Neutrophil (primary cell): Measurements from ENCODE around the gene PER1.

Experiments
- H3K27ac ChIP-seq: fragments of 200-600 bp; sonication (generic); 2 replicates; pipeline ENCODE4 v1.5.1; 2016; ENCODE audit warnings: mild to moderate bottlenecking, moderate library complexity
- H3K27me3 ChIP-seq: fragments of 200-600 bp; sonication (generic); 2 replicates; pipeline ENCODE4 v1.6.0; 2016; ENCODE audit warnings: mild to moderate bottlenecking
- H3K36me3 ChIP-seq: fragments of 200-600 bp; sonication (generic); 2 replicates; pipeline ENCODE4 v1.5.1; 2017
- H3K4me1 ChIP-seq, 2 experiments: fragments of 200-600 bp in 1 of 2; sonication (generic) in 1 of 2; 1 replicate in 1 of 2; 2 replicates in 1 of 2; pipeline versions ENCODE4 v1.5.1 to v1.6.1; 2013 to 2016; ENCODE audit warnings: low read depth in 1 of 2, low read length in 1 of 2, mild to moderate bottlenecking in 1 of 2, moderate library complexity in 1 of 2; ENCODE audit not compliant: control insufficient read depth in 1 of 2, insufficient read depth in 1 of 2
- H3K4me3 ChIP-seq, 2 experiments: fragments of 200-600 bp in 1 of 2; sonication (generic) in 1 of 2; 1 replicate in 1 of 2; 2 replicates in 1 of 2; pipeline ENCODE4 v1.5.1; 2013 to 2016; ENCODE audit warnings: low read depth in 1 of 2, low read length in 1 of 2, mild to moderate bottlenecking in 1 of 2, moderate library complexity in 1 of 2
- H3K9me3 ChIP-seq: fragments of 200-600 bp; sonication (generic); 2 replicates; pipeline ENCODE4 v1.5.1; 2016
- TF ChIP-seq, protein P1 (sequence below): fragments of 200-600 bp; sonication (generic); IDR thresholded peaks from 2 replicates; pipeline ENCODE4 v1.5.1; 2016; ENCODE audit warnings: antibody characterized with exemption

PER1 gene

DNA sequence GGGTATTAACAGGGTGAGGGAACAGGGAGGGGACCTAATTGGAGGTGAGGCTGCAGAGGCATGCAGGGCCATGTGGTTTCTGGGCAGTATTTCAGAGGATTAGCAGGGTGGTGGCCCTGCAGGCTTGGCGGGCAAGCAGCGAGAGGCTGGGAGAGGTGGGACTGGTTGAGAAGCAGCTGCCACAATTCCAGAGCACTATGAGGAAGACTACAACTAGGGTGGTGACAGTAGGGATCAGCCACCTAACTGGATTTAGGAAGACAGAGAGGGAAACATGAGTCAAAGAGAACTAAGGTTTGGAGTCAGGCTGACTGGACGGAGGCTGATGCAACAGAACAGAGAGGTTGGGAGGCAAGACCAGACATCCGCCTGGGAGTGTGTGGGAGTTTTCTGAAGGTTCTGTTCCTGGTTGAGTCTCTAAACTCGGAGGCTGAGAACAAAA lies 46.2 kb downstream of the PER1 start:
- Histone ChIP-seq H3K9me3 (no peaks in the 10 kb centered on the region), H3K27ac (no peak overlapping the region), H3K4me3 (no peak overlapping the region), H3K27me3 (peaks cover 57% of the 10 kb centered on the region), H3K4me1 (peaks cover 5 to 8% of the 10 kb centered on the region in 2 experiments), H3K36me3 (no peaks in the 10 kb centered on the region)
- TF ChIP-seq, protein P1, sequence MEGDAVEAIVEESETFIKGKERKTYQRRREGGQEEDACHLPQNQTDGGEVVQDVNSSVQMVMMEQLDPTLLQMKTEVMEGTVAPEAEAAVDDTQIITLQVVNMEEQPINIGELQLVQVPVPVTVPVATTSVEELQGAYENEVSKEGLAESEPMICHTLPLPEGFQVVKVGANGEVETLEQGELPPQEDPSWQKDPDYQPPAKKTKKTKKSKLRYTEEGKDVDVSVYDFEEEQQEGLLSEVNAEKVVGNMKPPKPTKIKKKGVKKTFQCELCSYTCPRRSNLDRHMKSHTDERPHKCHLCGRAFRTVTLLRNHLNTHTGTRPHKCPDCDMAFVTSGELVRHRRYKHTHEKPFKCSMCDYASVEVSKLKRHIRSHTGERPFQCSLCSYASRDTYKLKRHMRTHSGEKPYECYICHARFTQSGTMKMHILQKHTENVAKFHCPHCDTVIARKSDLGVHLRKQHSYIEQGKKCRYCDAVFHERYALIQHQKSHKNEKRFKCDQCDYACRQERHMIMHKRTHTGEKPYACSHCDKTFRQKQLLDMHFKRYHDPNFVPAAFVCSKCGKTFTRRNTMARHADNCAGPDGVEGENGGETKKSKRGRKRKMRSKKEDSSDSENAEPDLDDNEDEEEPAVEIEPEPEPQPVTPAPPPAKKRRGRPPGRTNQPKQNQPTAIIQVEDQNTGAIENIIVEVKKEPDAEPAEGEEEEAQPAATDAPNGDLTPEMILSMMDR: no peak

DNA sequence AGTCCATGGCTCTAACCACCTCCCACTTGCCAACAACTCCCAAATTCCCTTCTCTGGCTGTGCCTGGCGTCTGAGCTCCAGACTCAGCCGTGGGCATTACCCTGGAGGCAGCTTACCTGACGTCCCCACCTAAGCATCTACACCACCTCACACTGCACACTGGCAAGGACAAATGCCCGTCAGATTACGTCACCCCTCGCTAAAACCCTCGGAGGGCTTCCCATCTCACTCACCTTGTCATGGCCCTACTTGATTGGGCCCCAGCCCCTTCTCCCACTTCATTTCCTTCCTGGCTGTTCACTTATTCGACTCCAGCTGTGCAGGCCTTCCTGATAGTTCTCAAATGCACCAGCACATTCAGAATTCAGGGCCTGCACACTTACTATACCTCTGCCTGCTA lies 47.3 kb downstream of the PER1 start:
- Histone ChIP-seq H3K4me3 (no peak overlapping the region), H3K9me3 (no peaks in the 10 kb centered on the region), H3K36me3 (no peaks in the 10 kb centered on the region), H3K4me1 (peaks cover 2 to 3% of the 10 kb centered on the region in 2 experiments), H3K27ac (no peak overlapping the region), H3K27me3 (peaks cover 47% of the 10 kb centered on the region)
- TF ChIP-seq, protein P1: no peak

DNA sequence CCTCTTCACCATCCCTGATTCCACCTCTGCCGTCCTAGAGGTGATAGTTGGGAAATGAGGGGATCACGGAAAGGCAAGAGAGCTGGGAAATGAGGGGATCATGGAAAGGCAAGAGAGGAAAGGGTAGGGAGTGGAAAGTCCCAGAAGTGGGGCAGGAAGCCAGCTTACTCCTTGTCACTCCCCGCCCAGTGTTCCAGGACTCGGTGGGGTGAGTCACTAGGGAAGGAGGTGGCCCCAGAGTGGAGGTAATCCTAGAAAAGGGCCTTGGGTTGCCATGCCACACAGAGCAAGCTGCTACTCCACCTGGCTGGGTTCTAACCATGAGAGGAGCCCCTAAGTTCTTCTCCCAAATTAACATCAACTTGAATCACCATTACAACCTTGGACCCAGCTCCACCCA lies 48.7 kb downstream of the PER1 start:
- Histone ChIP-seq H3K27ac (no peak overlapping the region), H3K36me3 (no peaks in the 10 kb centered on the region), H3K27me3 (peaks cover 33% of the 10 kb centered on the region), H3K4me1 (no peaks in the 10 kb centered on the region), H3K9me3 (no peaks in the 10 kb centered on the region), H3K4me3 (no peak overlapping the region)
- TF ChIP-seq, protein P1: no peak

DNA sequence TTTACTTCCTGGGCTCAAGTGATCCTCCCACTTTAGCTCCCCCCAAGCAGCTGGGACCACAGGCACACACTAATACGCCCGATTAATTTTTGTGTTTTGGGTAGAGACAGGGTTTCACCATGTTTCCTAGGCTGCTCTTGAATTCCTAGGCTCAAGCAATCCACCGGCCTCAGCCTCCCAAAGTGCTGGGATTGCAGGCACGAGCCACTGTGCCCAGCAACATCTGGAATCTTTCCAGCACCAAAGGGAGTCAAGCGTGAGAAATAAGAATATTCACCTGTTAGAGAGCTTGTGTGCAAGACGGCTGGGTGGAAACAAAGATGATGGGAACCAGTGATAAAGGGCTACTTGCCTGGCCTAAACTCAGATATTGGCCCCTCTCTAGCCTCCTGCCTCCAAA lies 50.5 kb downstream of the PER1 start:
- peaks cover 26% of the 10 kb centered on the region for H3K27me3 ChIP-seq
- no peaks in the 10 kb centered on the region for H3K9me3 ChIP-seq
- TF ChIP-seq, protein P1: no peak
- H3K4me1 ChIP-seq: no peaks in the 10 kb centered on the region
- H3K27ac ChIP-seq: no peak overlapping the region
- H3K36me3 ChIP-seq: no peaks in the 10 kb centered on the region
- no peak overlapping the region for H3K4me3 ChIP-seq

DNA sequence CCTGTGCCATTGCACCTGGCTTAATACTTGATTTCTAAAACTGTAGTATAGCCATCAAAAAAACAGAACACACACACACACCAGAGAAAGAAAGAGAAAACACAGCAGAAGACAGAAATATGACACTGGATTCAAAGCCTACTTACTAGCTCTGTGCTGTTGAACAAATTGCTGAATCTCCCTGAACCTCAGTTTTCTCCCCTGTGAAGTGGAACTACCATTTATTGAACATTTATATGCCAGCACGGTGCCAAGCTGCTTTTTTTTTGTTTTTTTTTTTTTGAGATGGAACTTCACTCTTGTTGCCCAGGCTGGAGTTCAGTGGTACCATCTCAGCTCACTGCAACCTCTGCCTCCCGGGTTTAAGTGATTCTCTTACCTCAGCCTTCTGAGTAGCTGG lies 51.4 kb downstream of the PER1 start:
- peaks cover 29% of the 10 kb centered on the region for H3K27me3 ChIP-seq
- no peaks in the 10 kb centered on the region for H3K9me3 ChIP-seq
- no peaks in the 10 kb centered on the region for H3K36me3 ChIP-seq
- no peak overlapping the region for H3K27ac ChIP-seq
- H3K4me3 ChIP-seq: no peak overlapping the region
- H3K4me1 ChIP-seq: no peaks in the 10 kb centered on the region
- TF ChIP-seq, protein P1: no peak

DNA sequence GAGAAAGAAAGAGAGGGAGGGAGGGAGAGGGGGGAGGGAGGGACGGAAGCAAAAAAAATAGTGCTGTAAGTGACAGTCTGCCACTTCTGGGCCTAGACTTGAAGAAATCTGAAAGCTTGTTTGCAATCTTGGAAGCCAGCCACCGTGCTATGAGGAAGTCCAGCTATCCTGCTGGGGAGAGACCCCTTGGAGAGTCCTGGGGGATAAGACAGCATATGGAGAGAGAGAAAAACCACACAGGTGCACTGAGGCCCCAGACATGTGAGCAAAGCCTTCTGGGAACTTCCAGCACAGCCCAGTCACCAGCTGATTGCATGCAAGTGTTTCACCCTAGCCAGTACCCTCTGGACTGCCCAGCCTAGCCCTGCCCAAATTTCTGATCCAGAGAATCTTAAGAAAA lies 52.1 kb downstream of the PER1 start:
- Histone ChIP-seq H3K4me1 (no peaks in the 10 kb centered on the region), H3K9me3 (no peaks in the 10 kb centered on the region), H3K36me3 (no peaks in the 10 kb centered on the region), H3K4me3 (no peak overlapping the region), H3K27me3 (peaks cover 31% of the 10 kb centered on the region), H3K27ac (no peak overlapping the region)
- TF ChIP-seq, protein P1: no peak
